ENCODE measurements around the gene PRDM16. TPM values are rescaled to one million over a fixed set of nuclear protein-coding genes. Genes with fewer than 3 reads are reported as not detected.

PRDM16 gene
- total and polyA plus RNA-seq, 2 of the 8 experiments (the other 6 are each of a cell fraction or from before 2014, with no cell fraction given) = 0.39 to 0.43 TPM

GRCh38 chr1:3142236-3142635, 73.2 kb downstream of the PRDM16 start:
- TF ChIP-seq TEAD4 (IDR thresholded peaks at IDR 0.05; ENCODE audit: low read depth, low read length) (no peak), EGR1 (IDR thresholded peaks at IDR 0.05; ENCODE audit: borderline replicate concordance, low read depth, low read length) (no peak), TAF1 (IDR thresholded peaks at IDR 0.05; ENCODE audit: low read depth, low read length) (no peak), CBX5 (IDR thresholded peaks at IDR 0.05; ENCODE audit: low read depth, low read length) (no peak), SRF (IDR thresholded peaks at IDR 0.05; ENCODE audit: low read depth, low read length) (no peak), NRF1 (IDR thresholded peaks at IDR 0.05; ENCODE audit: low read depth, low read length) (no peak), CHD1 (IDR thresholded peaks at IDR 0.05; ENCODE audit: low read depth, low read length) (no peak), NANOG (IDR thresholded peaks at IDR 0.05; ENCODE audit: insufficient read depth, low read depth, low read length, poor library complexity, severe bottlenecking) (no peak), RFX5 (IDR thresholded peaks at IDR 0.05; ENCODE audit: borderline replicate concordance, low read depth, low read length) (no peak)
- Histone ChIP-seq H2BK12ac (ENCODE audit: low read depth, low read length) (no peak overlapping the region), H3K18ac (ENCODE audit: extremely low read depth, low read length) (no peak overlapping the region), H3K56ac (replicated peaks; ENCODE audit: insufficient read length, low read depth, low read length) (no peak overlapping the region), H2BK20ac (ENCODE audit: low read length) (no peak overlapping the region), H3K14ac (ENCODE audit: insufficient read length) (no peak overlapping the region), H3K4ac (replicated peaks; ENCODE audit: insufficient read length, low read depth, low read length) (no peak overlapping the region), H4K91ac (replicated peaks; ENCODE audit: insufficient read length, low read length) (no peak overlapping the region), H3K4me3 (ENCODE audit: extremely low read depth in 1 of 4, insufficient read depth in 2 of 4, low read depth in 3 of 4, low read length in 4 of 4) (no peak overlapping the region), H3K9ac (replicated peaks in 1 of 4; ENCODE audit: extremely low read depth in 1 of 4, low read depth in 3 of 4, low read length in 3 of 4) (no peak overlapping the region), H4K8ac (ENCODE audit: extremely low read depth, insufficient read depth, low read length) (no peak overlapping the region), H3K23ac (ENCODE audit: insufficient read length) (peak overlapping the region; percentile 22), H3K36me3 (ENCODE audit: control insufficient read depth in 2 of 4, insufficient read depth in 4 of 4, low read length in 3 of 4) (no peaks in the 10 kb centered on the region), H3K23me2 (ENCODE audit: low read depth, low read length) (no peaks in the 10 kb centered on the region), H3K27ac (ENCODE audit: low read depth, low read length) (no peak overlapping the region), H2BK15ac (ENCODE audit: low read length) (no peak overlapping the region), H2BK5ac (ENCODE audit: low read depth, low read length) (no peak overlapping the region), H4K20me1 (replicated peaks in 1 of 2; ENCODE audit: control insufficient read depth in 1 of 2, insufficient read depth in 2 of 2, low read length in 2 of 2) (no peaks in the 10 kb centered on the region), H2AK5ac (ENCODE audit: low read depth, low read length) (no peak overlapping the region), H3K79me1 (ENCODE audit: low read depth, low read length) (no peaks in the 10 kb centered on the region), H3K9me3 (ENCODE audit: insufficient read depth in 2 of 2, low read depth in 1 of 2, low read length in 1 of 2) (no peaks in the 10 kb centered on the region; a peak in 1 of 4 replicates), H3K27me3 (replicated peaks in 1 of 4; ENCODE audit: control insufficient read depth in 3 of 4, extremely low read depth in 1 of 4, insufficient read depth in 3 of 4, low read length in 3 of 4) (no peaks in the 10 kb centered on the region), H2AFZ (ENCODE audit: low read length) (no peak overlapping the region), H3K79me2 (ENCODE audit: control insufficient read depth in 1 of 2, insufficient read depth in 2 of 2, low read length in 2 of 2) (no peaks in the 10 kb centered on the region), H3K4me2 (ENCODE audit: insufficient read depth in 1 of 2, low read depth in 2 of 2, low read length in 2 of 2) (no peak overlapping the region), H3K4me1 (replicated peaks in 1 of 4; ENCODE audit: control insufficient read depth in 3 of 4, insufficient read depth in 4 of 4, low read length in 3 of 4) (no peaks in the 10 kb centered on the region), H4K5ac (ENCODE audit: insufficient read length, low read depth, low read length) (no peak overlapping the region), H2BK120ac (replicated peaks; ENCODE audit: low read depth, low read length) (no peak overlapping the region)
- no peak for FAIRE-seq
- DNase-seq (ENCODE audit: low read depth in 1 of 2, low spot score in 2 of 2) = no peak
- ChIA-PET CTCF (ENCODE audit: partially characterized antibody) (interaction anchor here (1.3 to 1.6 kb wide), 3 partner anchors 11 to 479 kb away, joined by 3 read pairs; no protein-coding TSS in a partner anchor), POLR2A (ENCODE audit: partially characterized antibody) (no interaction called here)
- WGBS, 2 experiments (ENCODE audit: extremely low coverage in 1 of 2, insufficient coverage in 1 of 2, insufficient read length in 1 of 2, insufficient replicate concordance in 2 of 2, low coverage in 1 of 2, low lambda C conversion rate in 2 of 2, missing lambda C conversion rate in 1 of 2) = 93% methylated on average over 17 of the region's 17 CpGs; no CpG with 5 or more reads in 1 of the 2 experiments

Data from H1 (cell line).